Activated CD4-positive, alpha-beta memory T cell treated with anti-CD3 and anti-CD28 coated beads, Interleukin-2, amount 10 ng/mL, durations not matched to agents 7 days and 5 days (primary cell): ENCODE results near the gene SMIM36. TPM values are rescaled to one million over a fixed set of nuclear protein-coding genes. Genes with fewer than 3 reads are reported as not detected.
"Not testable (repeated sequence)": the region's sequence is repeated elsewhere in the genome, so short reads cannot be mapped to it uniquely, and the experiment has no call there.

Experiments used
- CTCF ChIA-PET: fragments of 350-600 bp; sonication (Branson Sonifier 250); formaldehyde crosslinking; loops from one replicate; lab custom pipeline; 2021; ENCODE audit warnings: antibody characterized with exemption, inconsistent platforms; lab: Charles Lee
- POLR2A ChIA-PET: fragments of 350-600 bp; sonication (Branson Sonifier 250); formaldehyde crosslinking; loops from one replicate; lab custom pipeline; 2021; ENCODE audit warnings: antibody characterized with exemption; lab: Charles Lee
- DNase-seq: peaks from one replicate; pipeline ENCODE4 v3.0.0-alpha.2; 2020
- H3K27ac Mint-ChIP-seq: one replicate; pipeline ENCODE4 v1.8.0; 2021; ENCODE audit warnings: mild to moderate bottlenecking, mixed read lengths
- H3K27me3 Mint-ChIP-seq: one replicate; pipeline ENCODE4 v1.8.0; 2021; ENCODE audit warnings: mixed read lengths
- H3K36me3 Mint-ChIP-seq: one replicate; pipeline ENCODE4 v1.8.0; 2021; ENCODE audit warnings: low read depth, mixed read lengths
- H3K4me1 Mint-ChIP-seq: one replicate; pipeline ENCODE4 v1.8.0; 2021; ENCODE audit warnings: mixed read lengths
- H3K4me3 Mint-ChIP-seq: one replicate; pipeline ENCODE4 v1.8.0; 2021; ENCODE audit warnings: mild to moderate bottlenecking, mixed read lengths
- H3K9me3 Mint-ChIP-seq: one replicate; pipeline ENCODE4 v1.8.0; 2021; ENCODE audit warnings: mixed read lengths
- total RNA-seq, 2 experiments: library from RNA; stranded (reverse); gene quantifications; one replicate each; pipeline ENCODE4 v1.2.3, GENCODE V29; 2021

SMIM36 gene
- total RNA-seq, 2 experiments from 2014 or later: not detected

- Mint-ChIP-seq H3K36me3 (no peaks in the 10 kb centered on the region), H3K4me1 (no peaks in the 10 kb centered on the region), H3K4me3 (no peak overlapping the region), H3K9me3 (no peaks in the 10 kb centered on the region), H3K27me3 (peaks cover 17% of the 10 kb centered on the region), H3K27ac (no peak overlapping the region)
- CTCF ChIA-PET: no interaction called here
- no peak for DNase-seq
- POLR2A ChIA-PET: no interaction called here
Measured at GRCh38 chr17:55495239-55495638, 16.0 kb downstream of the SMIM36 start.

GRCh38 chr17:55492781-55493341 lies 18.4 kb downstream of the SMIM36 start:
- no peaks in the 10 kb centered on the region for H3K36me3 Mint-ChIP-seq

DNA sequence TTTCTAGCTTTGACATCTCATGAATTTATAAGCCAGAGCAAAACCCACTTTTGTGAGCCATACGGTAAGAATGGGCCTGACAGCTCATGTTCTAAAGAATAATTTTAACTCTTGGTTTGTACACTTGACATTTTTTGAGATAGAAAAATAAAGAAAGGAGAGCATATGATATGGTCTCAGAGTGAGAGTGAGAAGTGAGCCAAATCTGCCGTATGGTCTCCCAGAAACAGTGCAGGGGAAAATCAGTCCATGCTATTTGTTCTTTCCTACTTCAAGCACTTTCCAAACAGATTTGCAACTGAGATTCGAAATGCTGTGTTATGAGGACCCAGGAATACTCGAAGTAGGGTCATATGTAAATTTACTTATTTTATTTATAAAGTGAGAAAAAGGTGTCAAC lies 20.9 kb downstream of the SMIM36 start:
- H3K27ac Mint-ChIP-seq: no peak overlapping the region
- ChIA-PET POLR2A (no interaction called here), CTCF (no interaction called here)
- no peaks in the 10 kb centered on the region for H3K9me3 Mint-ChIP-seq
- no peak overlapping the region for H3K4me3 Mint-ChIP-seq
- peaks cover 21% of the 10 kb centered on the region for H3K27me3 Mint-ChIP-seq
- no peaks in the 10 kb centered on the region for H3K36me3 Mint-ChIP-seq
- DNase-seq: no peak
- H3K4me1 Mint-ChIP-seq: no peaks in the 10 kb centered on the region

More at GRCh38 chr17:55492781-55493341, 18.4 kb downstream of the SMIM36 start:
- no peak for DNase-seq
- POLR2A ChIA-PET: no interaction called here
- Mint-ChIP-seq H3K27ac (no peak overlapping the region), H3K4me3 (no peak overlapping the region), H3K4me1 (no peaks in the 10 kb centered on the region), H3K9me3 (no peaks in the 10 kb centered on the region), H3K27me3 (peaks cover 22% of the 10 kb centered on the region)
- CTCF ChIA-PET: interaction anchor here (0.7 kb wide), 1 partner anchor 474 kb away, joined by 5 read pairs; no protein-coding TSS in a partner anchor

DNA sequence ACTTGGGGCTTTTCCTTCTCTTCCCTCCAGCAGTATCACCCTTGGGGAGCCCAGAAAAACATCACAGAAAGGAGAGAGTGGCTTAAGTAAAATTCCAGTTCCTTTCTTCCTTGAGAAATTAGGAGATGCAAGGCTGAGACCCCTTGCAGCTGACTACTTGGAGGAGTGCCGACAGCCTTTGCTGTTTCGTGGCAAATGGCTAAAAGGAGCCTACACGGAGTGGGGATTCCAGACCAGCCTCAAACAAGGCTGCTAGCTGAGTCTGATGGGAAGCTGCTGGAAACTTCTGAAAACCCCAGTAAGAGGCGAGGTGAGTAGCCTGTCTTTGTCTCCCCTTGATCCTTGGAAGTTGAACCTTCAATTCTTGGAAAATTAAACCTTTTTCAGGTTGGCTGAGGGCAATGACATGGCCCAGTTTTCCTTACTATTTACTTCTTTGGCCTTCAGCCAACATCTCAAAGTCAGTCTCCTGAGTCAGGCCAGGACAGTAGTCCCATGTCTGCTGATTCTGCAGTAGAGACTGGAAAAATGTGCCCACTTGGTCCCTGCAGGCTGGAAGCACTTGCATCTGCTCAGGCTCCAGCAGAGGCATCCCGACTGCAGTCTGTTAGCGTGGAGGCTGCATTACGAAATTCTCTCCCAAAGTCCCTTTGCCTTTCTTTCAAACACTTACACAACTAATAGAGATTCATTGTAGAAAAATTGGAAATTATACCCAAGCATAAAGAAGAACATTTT lies 23.4 kb downstream of the SMIM36 start:
- POLR2A ChIA-PET: no interaction called here
- CTCF ChIA-PET: no interaction called here
- no peak overlapping the region for H3K27ac Mint-ChIP-seq
- H3K27me3 Mint-ChIP-seq: peaks cover 13% of the 10 kb centered on the region
- H3K4me1 Mint-ChIP-seq: no peaks in the 10 kb centered on the region
- DNase-seq: no peak
- no peaks in the 10 kb centered on the region for H3K9me3 Mint-ChIP-seq
- no peak overlapping the region for H3K4me3 Mint-ChIP-seq
- H3K36me3 Mint-ChIP-seq: no peaks in the 10 kb centered on the region

DNA sequence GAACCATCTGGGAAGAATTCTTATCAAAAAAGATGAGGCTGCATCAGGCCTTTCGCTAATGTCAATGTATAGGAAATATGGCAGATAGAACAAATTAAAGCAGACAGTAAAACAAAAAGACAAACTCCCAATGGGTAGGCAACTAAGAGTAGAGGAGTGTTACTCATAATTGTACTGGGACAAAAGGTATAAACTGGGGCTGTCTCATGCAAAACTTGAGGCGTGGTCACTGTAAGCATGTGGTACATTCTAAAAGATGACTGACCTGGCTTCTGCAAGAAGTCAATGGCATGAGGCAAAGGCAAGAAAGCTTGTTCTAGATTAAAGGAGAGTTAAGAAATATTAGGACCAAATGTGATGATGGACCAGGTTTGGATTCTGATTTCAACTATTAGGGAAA lies 26.7 kb downstream of the SMIM36 start:
- Mint-ChIP-seq H3K9me3 (no peaks in the 10 kb centered on the region), H3K4me3 (no peak overlapping the region), H3K4me1 (no peaks in the 10 kb centered on the region), H3K27me3 (peaks cover 20% of the 10 kb centered on the region), H3K36me3 (no peaks in the 10 kb centered on the region), H3K27ac (no peak overlapping the region)
- ChIA-PET POLR2A (no interaction called here), CTCF (no interaction called here)
- no peak for DNase-seq

DNA sequence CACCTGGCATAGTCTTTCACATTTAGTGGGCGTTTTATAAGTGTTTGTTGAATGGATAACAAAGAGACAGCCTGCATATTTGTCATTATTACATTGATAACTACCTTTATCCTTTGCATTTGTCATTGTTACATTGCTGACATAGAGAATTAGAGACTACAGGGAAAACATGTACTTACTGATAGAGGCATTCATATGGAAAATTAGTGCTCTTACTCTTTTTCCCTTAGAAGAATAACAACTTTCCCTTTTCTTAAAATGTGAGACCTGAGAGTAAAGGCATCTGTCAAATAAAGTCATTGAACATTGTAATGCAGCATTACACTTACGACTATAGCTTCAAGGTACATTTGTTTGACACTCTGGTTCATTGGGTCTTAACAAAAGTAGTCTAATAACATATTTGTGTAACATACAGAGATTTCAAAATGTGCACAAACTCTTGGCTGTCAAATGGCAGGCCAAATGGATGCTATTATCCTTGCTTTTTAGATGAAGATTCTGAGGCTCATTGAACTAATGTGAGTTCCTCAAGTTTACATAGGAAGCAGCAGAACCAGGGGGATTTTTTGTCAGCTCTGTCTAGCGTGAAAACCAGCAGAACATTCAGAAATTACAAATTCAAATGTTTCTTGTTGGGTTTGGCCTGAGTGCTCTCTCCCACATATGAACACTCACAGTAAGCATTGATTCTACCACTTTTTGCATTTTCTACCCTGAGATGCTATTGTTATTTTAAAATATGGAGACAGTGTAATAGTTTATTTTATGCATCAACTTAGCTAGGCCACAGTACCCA lies 28.5 kb downstream of the SMIM36 start:
- peaks cover 22% of the 10 kb centered on the region for H3K27me3 Mint-ChIP-seq
- ChIA-PET POLR2A (no interaction called here), CTCF (no interaction called here)
- H3K9me3 Mint-ChIP-seq: no peaks in the 10 kb centered on the region
- no peak overlapping the region for H3K4me3 Mint-ChIP-seq
- H3K27ac Mint-ChIP-seq: no peak overlapping the region
- H3K36me3 Mint-ChIP-seq: no peaks in the 10 kb centered on the region
- no peaks in the 10 kb centered on the region for H3K4me1 Mint-ChIP-seq
- no peak for DNase-seq

DNA sequence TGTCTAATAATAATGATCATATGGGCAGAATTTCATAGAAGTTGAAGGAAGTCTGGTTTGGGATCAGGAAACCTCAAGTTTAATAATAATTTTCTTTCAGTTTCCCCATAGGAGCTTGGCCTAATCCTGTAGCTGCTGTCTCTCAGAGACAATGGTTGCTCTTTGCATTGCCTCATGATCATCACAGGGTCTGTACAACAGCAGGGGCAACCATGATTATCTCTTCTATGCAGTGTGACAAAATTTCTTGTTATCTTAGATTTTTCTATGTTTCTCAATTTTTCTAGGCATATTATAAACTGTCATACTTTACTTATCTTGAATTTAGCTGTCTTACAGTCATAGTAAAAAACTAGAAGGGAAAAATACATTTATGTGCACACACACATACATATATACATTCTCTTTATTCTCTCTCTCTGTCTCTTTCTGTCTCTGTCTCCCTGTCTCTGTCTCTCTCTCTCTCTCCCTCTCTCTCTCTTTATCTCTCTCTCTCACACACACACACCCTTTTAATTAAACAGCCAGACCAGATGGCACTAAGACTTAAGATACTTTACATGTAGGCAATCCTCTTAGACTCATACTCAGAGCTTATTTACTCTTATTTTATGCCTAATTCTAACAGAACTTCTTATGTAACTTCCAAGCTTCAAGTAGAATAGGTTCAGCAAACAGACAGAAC lies 30.5 kb downstream of the SMIM36 start:
- DNase-seq: no peak
- no peak overlapping the region for H3K4me3 Mint-ChIP-seq
- CTCF ChIA-PET: interaction anchor here (0.7 kb wide), 1 partner anchor 72 kb away, joined by 5 read pairs; no protein-coding TSS in a partner anchor
- peaks cover 15% of the 10 kb centered on the region for H3K27me3 Mint-ChIP-seq
- POLR2A ChIA-PET: no interaction called here
- no peaks in the 10 kb centered on the region for H3K9me3 Mint-ChIP-seq
- H3K36me3 Mint-ChIP-seq: no peaks in the 10 kb centered on the region
- H3K27ac Mint-ChIP-seq: no peak overlapping the region
- H3K4me1 Mint-ChIP-seq: no peaks in the 10 kb centered on the region

- H3K4me3 Mint-ChIP-seq: no peak overlapping the region
- no peaks in the 10 kb centered on the region for H3K36me3 Mint-ChIP-seq
- H3K27ac Mint-ChIP-seq: no peak overlapping the region
- no peak for DNase-seq
- ChIA-PET CTCF (interaction anchor here (0.7 kb wide), 1 partner anchor 73 kb away, joined by 5 read pairs; no protein-coding TSS in a partner anchor), POLR2A (no interaction called here)
- no peaks in the 10 kb centered on the region for H3K9me3 Mint-ChIP-seq
- peaks cover 15% of the 10 kb centered on the region for H3K27me3 Mint-ChIP-seq
- no peaks in the 10 kb centered on the region for H3K4me1 Mint-ChIP-seq
Measured at GRCh38 chr17:55479903-55480302, 31.3 kb downstream of the SMIM36 start.

DNA sequence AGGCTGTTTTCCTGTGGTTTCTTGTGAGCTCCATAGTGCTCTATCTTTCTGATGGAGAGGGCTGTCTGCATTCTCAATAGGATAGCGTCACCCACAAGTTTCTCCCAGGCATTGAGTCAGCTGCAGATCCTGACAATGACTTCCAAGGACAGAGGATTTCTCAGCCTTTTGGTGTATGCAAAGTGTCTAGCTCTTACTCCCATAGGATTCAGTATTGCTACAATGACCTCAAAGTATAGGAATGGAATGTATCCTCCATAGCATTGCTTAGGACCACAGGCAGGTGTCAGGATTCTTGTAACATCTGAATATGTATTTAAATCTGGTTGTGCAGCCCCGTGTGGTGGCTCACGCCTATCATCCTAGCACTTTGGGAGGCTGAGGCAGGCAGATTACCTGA lies 32.3 kb downstream of the SMIM36 start:
- H3K4me3 Mint-ChIP-seq: no peak overlapping the region
- H3K36me3 Mint-ChIP-seq: no peaks in the 10 kb centered on the region
- no peaks in the 10 kb centered on the region for H3K4me1 Mint-ChIP-seq
- no peaks in the 10 kb centered on the region for H3K9me3 Mint-ChIP-seq
- CTCF ChIA-PET: no interaction called here
- DNase-seq: no peak
- POLR2A ChIA-PET: no interaction called here
- H3K27ac Mint-ChIP-seq: no peak overlapping the region
- H3K27me3 Mint-ChIP-seq: peaks cover 15% of the 10 kb centered on the region

- H3K36me3 Mint-ChIP-seq: no peaks in the 10 kb centered on the region
- no peak for DNase-seq
- POLR2A ChIA-PET: no interaction called here
- CTCF ChIA-PET: interaction anchor here (0.5 to 0.7 kb wide), 2 partner anchors 71 to 108 kb away, joined by 3 to 5 read pairs; no protein-coding TSS in a partner anchor
- no peak overlapping the region for H3K4me3 Mint-ChIP-seq
- no peaks in the 10 kb centered on the region for H3K27me3 Mint-ChIP-seq
- H3K4me1 Mint-ChIP-seq: peaks cover 6% of the 10 kb centered on the region
- no peak overlapping the region for H3K27ac Mint-ChIP-seq
- H3K9me3 Mint-ChIP-seq: no peaks in the 10 kb centered on the region
Measured at GRCh38 chr17:55466671-55467070, 44.6 kb downstream of the SMIM36 start.

DNA sequence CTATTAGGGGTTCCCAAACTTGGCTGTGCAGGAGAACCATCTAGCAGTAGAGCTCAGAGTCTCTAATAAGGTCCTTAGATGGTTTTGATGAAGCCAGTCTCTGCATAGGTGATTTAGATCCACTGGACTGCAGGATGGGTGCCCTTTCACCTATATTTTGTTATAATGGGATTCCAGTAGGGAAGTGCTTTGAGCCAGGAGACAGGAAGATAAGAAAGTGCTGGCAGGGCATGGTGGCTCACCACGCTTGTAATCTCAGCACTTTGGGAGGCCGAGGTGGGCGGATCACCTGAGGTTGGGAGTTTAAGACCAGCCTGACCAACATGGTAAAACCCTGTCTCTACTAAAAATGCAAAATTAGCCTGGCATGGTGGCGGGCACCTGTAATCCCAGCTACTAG lies 45.5 kb downstream of the SMIM36 start:
- H3K27me3 Mint-ChIP-seq, H3K36me3 Mint-ChIP-seq, POLR2A ChIA-PET, H3K4me3 Mint-ChIP-seq, DNase-seq, H3K27ac Mint-ChIP-seq, CTCF ChIA-PET, H3K4me1 Mint-ChIP-seq, H3K9me3 Mint-ChIP-seq: not testable (repeated sequence)

DNA sequence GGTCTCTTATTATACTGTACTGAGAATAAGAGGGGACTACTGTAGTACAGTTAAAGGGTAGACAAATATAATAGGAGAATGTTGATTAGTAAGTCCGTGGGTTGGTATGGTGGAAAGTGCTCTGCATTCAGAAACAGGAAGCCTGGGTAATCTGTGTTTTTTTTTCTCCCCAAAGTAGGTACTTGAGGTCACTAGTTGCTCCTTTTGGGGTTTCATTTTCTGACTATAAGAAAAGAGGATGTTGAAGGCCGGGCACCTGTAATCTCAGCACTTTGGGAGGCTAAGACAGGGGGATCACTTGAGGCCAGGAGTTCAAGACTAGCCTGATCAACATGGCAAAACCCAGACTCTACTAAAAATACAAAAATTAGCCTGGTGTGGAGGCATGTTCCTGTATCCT lies 47.7 kb downstream of the SMIM36 start:
- POLR2A ChIA-PET: no interaction called here

DNA sequence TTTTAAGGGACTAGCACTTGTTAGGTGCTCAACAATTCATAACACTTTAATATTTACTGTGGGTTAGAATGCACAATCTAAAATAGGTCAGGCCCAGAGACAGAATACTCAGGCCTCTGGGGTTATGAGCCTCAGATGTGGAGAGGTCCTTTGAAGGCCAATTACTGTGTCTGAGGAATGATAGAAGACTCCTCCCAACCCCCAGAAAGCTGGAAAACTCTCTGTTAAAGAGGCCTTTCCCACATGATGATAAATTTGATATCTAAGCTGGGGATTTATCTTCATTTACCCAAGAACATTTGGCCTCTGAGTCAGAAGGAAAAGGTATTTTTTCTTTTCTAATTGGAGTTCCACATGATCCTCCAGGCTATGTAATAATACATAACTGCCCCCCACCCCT lies 48.5 kb downstream of the SMIM36 start:
- Mint-ChIP-seq H3K4me3 (no peak overlapping the region), H3K27ac (no peak overlapping the region)

More for the DNA sequence above, 47.7 kb downstream of the SMIM36 start:
- CTCF ChIA-PET: no interaction called here
- no peak overlapping the region for H3K27ac Mint-ChIP-seq
- H3K36me3 Mint-ChIP-seq: no peaks in the 10 kb centered on the region
- no peaks in the 10 kb centered on the region for H3K9me3 Mint-ChIP-seq
- H3K27me3 Mint-ChIP-seq: no peaks in the 10 kb centered on the region
- peaks cover 12% of the 10 kb centered on the region for H3K4me1 Mint-ChIP-seq
- no peak overlapping the region for H3K4me3 Mint-ChIP-seq
- no peak for DNase-seq

More for the DNA sequence above, 48.5 kb downstream of the SMIM36 start:
- ChIA-PET POLR2A (no interaction called here), CTCF (no interaction called here)
- Mint-ChIP-seq H3K27me3 (no peaks in the 10 kb centered on the region), H3K9me3 (peaks cover 2% of the 10 kb centered on the region), H3K4me1 (peaks cover 20% of the 10 kb centered on the region), H3K36me3 (no peaks in the 10 kb centered on the region)
- no peak for DNase-seq
